Trophoblast cell (in vitro differentiated cells and primary cell): ENCODE data around the gene SMARCAL1.
A peak's percentile ranks its signal among the peaks of the same experiment; 100 is the strongest.

ENCODE experiments used
- DNase-seq, 2 donors: peaks; one replicate each; pipeline ENCODE4 v3.0.0-alpha.2; 2016
- H2AFZ ChIP-seq: 2 replicates; pipeline ENCODE4 v1.6.1; 2013; ENCODE audit warnings: low read length, moderate library complexity, mild to moderate bottlenecking; ENCODE audit not compliant: insufficient read depth, poor library complexity
- H2AK5ac ChIP-seq: 2 replicates; pipeline ENCODE4 v1.6.1; 2013; ENCODE audit warnings: mild to moderate bottlenecking, low read length
- H2BK120ac ChIP-seq: 2 replicates; pipeline ENCODE4 v1.6.1; 2013; ENCODE audit warnings: low read length, mild to moderate bottlenecking, moderate library complexity; ENCODE audit not compliant: insufficient read depth, poor library complexity
- H2BK12ac ChIP-seq: 2 replicates; pipeline ENCODE4 v1.6.1; 2013; ENCODE audit warnings: mild to moderate bottlenecking, low read length, moderate library complexity
- H2BK5ac ChIP-seq: 2 replicates; pipeline ENCODE4 v1.6.1; 2013; ENCODE audit warnings: low read length, low read depth, moderate library complexity, mild to moderate bottlenecking; ENCODE audit not compliant: poor library complexity
- H3K14ac ChIP-seq: 2 replicates; pipeline ENCODE4 v1.6.1; 2013; ENCODE audit warnings: mild to moderate bottlenecking, low read length
- H3K18ac ChIP-seq: 2 replicates; pipeline ENCODE4 v1.6.1; 2013; ENCODE audit warnings: mild to moderate bottlenecking, low read length
- H3K23ac ChIP-seq: 2 replicates; pipeline ENCODE4 v1.6.1; 2013; ENCODE audit warnings: low read length
- H3K27ac ChIP-seq: 2 replicates; pipeline ENCODE4 v1.5.1; 2013; ENCODE audit warnings: low read depth, mild to moderate bottlenecking, inconsistent platforms, low read length, moderate library complexity
- H3K27me3 ChIP-seq: 2 replicates; pipeline ENCODE4 v1.6.1; 2013; ENCODE audit warnings: inconsistent platforms, mild to moderate bottlenecking, low read length, moderate library complexity; ENCODE audit not compliant: insufficient read depth
- H3K36me3 ChIP-seq, 2 experiments: 1 replicate in 1 of 2; 2 replicates in 1 of 2; pipeline ENCODE4 v1.6.1; 2013; ENCODE audit warnings: low read length in 2 of 2, mild to moderate bottlenecking in 2 of 2, moderate library complexity in 1 of 2; ENCODE audit not compliant: insufficient read depth in 2 of 2, control insufficient read depth in 1 of 2
- H3K4ac ChIP-seq: 2 replicates; pipeline ENCODE4 v1.6.1; 2013; ENCODE audit warnings: low read depth, mild to moderate bottlenecking, low read length, moderate library complexity
- H3K4me1 ChIP-seq, 2 experiments: 1 replicate in 1 of 2; 2 replicates in 1 of 2; pipeline ENCODE4 v1.6.1; 2013; ENCODE audit warnings: low read length in 2 of 2, mild to moderate bottlenecking in 2 of 2, moderate library complexity in 1 of 2; ENCODE audit not compliant: insufficient read depth in 2 of 2, control insufficient read depth in 1 of 2
- H3K4me2 ChIP-seq: 2 replicates; pipeline ENCODE4 v1.6.1; 2013; ENCODE audit warnings: inconsistent platforms, mild to moderate bottlenecking, low read length, moderate library complexity
- H3K4me3 ChIP-seq: 2 replicates; pipeline ENCODE4 v1.5.1; 2013; ENCODE audit warnings: mild to moderate bottlenecking, low read depth, low read length, inconsistent platforms
- H3K79me1 ChIP-seq: one replicate; pipeline ENCODE4 v1.6.1; 2013; ENCODE audit warnings: low read length
- H3K79me2 ChIP-seq: 2 replicates; pipeline ENCODE4 v1.6.1; 2013; ENCODE audit warnings: low read length, mild to moderate bottlenecking; ENCODE audit not compliant: control insufficient read depth, insufficient read depth, poor library complexity
- H3K9ac ChIP-seq: 2 replicates; pipeline ENCODE4 v1.6.1; 2013; ENCODE audit warnings: mild to moderate bottlenecking, low read length
- H3K9me3 ChIP-seq: 2 replicates; pipeline ENCODE4 v1.6.1; 2013; ENCODE audit warnings: low read depth, mild to moderate bottlenecking, control low read depth, inconsistent platforms, low read length; ENCODE audit not compliant: insufficient read depth
- H4K12ac ChIP-seq: 2 replicates; pipeline ENCODE4 v1.6.1; 2013; ENCODE audit warnings: low read depth, mild to moderate bottlenecking, low read length, moderate library complexity
- H4K8ac ChIP-seq: 2 replicates; pipeline ENCODE4 v1.6.1; 2013; ENCODE audit warnings: low read depth, mild to moderate bottlenecking, low read length, moderate library complexity
- H4K91ac ChIP-seq: one replicate; pipeline ENCODE4 v1.6.1; 2013; ENCODE audit warnings: low read depth, mild to moderate bottlenecking, low read length, moderate library complexity
- WGBS: extraction: QIAGEN DNeasy Blood & Tissue Kit; methylation state at CpG from one replicate; pipeline ENCODE4 v1.1.7; 2013; ENCODE audit warnings: missing lambda C conversion rate; ENCODE audit not compliant: insufficient read length, insufficient coverage; ENCODE audit errors: extremely low coverage; 5-methylcytosine and 5-hydroxymethylcytosine counted together

The SMARCAL1 gene

DNA sequence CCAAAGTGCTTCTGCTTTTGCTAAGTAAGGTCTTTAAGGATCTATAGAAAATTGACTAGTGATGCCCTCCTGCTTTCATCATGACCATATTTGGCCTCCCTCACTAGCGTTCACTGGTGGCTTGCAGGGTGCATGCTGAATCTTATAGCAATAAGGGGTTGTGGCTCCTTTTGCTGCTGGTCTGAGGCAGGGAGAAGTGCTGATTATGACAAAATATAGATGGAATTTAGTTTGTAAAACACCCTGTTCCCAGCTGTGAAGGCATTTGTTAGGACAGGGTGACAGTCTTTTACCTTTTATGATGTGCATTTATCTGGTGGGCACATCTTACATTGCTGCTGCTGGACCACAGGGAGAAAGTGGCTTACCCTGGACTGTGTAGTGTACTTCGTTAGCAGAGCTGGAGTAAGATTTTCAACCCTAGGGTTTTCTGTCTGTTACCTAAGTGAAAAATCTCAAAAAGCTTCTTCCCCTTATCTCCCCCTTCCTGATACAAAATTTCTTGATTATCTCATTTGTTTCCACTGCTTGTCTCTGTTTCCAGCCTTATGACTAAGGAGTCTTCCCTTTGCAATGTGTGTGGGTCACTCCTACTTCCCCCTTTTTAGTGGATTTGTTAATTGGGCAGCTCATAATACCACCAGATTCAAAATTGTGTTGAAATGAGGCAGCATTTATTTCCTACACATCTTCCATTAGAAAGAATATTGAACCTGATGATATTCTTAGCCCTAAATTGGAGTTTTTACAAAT lies 65.2 kb downstream of the SMARCAL1 start:
- Histone ChIP-seq H3K23ac (no peak overlapping the region), H2AFZ (no peak overlapping the region), H2AK5ac (no peak overlapping the region), H3K27me3 (no peaks in the 10 kb centered on the region), H3K4me3 (no peak overlapping the region), H4K8ac (no peak overlapping the region), H4K91ac (no peak overlapping the region), H3K9ac (no peak overlapping the region), H4K12ac (no peak overlapping the region), H2BK12ac (no peak overlapping the region), H3K9me3 (peaks cover 1% of the 10 kb centered on the region), H3K4me1 (peaks cover 3 to 5% of the 10 kb centered on the region in 2 experiments), H3K79me1 (peaks cover 3% of the 10 kb centered on the region), H2BK120ac (no peak overlapping the region), H3K4ac (no peak overlapping the region), H3K36me3 (peaks cover 20 to 33% of the 10 kb centered on the region in 2 experiments), H3K14ac (no peak overlapping the region), H3K18ac (no peak overlapping the region), H3K79me2 (no peaks in the 10 kb centered on the region), H3K27ac (no peak overlapping the region), H3K4me2 (no peak overlapping the region), H2BK5ac (no peak overlapping the region)
- WGBS, result no CpG with 5 or more reads among the region's 2 CpGs
- DNase-seq, result no peak

DNA sequence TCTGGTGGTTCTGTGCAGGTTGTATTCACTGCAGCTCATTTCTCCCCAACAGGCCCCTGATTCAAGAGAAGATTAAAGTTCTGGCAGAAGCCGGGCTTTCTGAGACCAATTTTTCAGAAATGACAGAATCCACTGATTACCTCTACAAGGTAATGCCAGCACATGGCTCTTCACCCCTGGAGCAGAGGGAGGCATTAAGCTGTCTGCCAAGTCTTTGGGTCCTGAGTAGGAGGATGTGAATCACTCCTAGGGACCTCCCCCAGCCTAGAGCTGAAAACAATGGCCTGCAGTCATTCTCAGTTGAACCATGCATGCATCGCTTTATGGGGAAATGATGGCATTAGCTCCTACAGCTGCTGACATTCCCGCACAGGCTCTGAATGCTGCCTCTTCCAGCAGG lies 65.9 kb downstream of the SMARCAL1 start:
- Histone ChIP-seq H3K4me2 (no peak overlapping the region), H3K4ac (no peak overlapping the region), H4K91ac (no peak overlapping the region), H3K9ac (no peak overlapping the region), H3K27ac (no peak overlapping the region), H3K36me3 (peaks cover 22 to 36% of the 10 kb centered on the region in 2 experiments), H3K23ac (no peak overlapping the region), H2AFZ (no peak overlapping the region), H3K9me3 (peaks cover 1% of the 10 kb centered on the region), H3K4me1 (peaks cover 3 to 5% of the 10 kb centered on the region in 2 experiments), H3K18ac (no peak overlapping the region), H3K4me3 (no peak overlapping the region), H3K79me2 (no peaks in the 10 kb centered on the region), H2BK12ac (no peak overlapping the region), H4K8ac (no peak overlapping the region), H3K27me3 (no peaks in the 10 kb centered on the region), H4K12ac (no peak overlapping the region), H3K14ac (no peak overlapping the region), H2BK120ac (no peak overlapping the region), H2BK5ac (no peak overlapping the region), H2AK5ac (no peak overlapping the region), H3K79me1 (peaks cover 3% of the 10 kb centered on the region)
- DNase-seq, result no peak
- WGBS, result no CpG with 5 or more reads among the region's 3 CpGs

DNA sequence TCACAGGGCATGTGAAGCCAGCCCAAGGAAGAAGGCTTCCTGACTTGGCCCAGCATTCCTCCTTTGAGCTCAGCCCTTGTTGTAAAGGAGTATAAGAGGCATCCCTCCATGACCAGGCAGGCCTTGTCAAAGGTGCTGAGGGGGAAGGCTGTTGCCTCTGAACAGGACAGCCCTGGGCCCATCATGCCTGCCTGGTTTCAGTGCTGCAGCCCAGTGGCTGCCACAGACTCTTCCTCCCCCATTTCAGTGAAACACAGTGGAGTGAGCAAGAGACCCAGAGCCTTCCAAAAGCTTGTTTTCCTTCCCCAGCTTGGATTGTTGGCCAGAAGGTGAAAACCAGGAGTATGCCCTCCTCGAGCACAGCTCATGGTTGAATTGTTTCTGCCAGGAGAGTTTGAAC lies 66.5 kb downstream of the SMARCAL1 start:
- Histone ChIP-seq H3K14ac (peak overlapping the region; percentile 35), H3K27ac (peak overlapping the region; percentile 18), H3K18ac (peak overlapping the region; percentile 21), H3K4me2 (no peak overlapping the region), H4K12ac (no peak overlapping the region), H4K8ac (peak overlapping the region; percentile 1), H3K36me3 (peaks cover 22 to 36% of the 10 kb centered on the region in 2 experiments), H2AK5ac (no peak overlapping the region), H3K4ac (no peak overlapping the region), H3K79me2 (no peaks in the 10 kb centered on the region), H3K23ac (no peak overlapping the region), H3K9ac (no peak overlapping the region), H2BK12ac (no peak overlapping the region), H3K27me3 (no peaks in the 10 kb centered on the region), H3K4me3 (no peak overlapping the region), H3K4me1 (peaks cover 3 to 5% of the 10 kb centered on the region in 2 experiments), H4K91ac (peak overlapping the region; percentile 4), H2BK120ac (no peak overlapping the region), H3K9me3 (peaks cover 1% of the 10 kb centered on the region), H3K79me1 (peaks cover 3% of the 10 kb centered on the region), H2AFZ (no peak overlapping the region), H2BK5ac (no peak overlapping the region)
- DNase-seq, result no peak
- no CpG with 5 or more reads among the region's 1 CpG for WGBS

DNA sequence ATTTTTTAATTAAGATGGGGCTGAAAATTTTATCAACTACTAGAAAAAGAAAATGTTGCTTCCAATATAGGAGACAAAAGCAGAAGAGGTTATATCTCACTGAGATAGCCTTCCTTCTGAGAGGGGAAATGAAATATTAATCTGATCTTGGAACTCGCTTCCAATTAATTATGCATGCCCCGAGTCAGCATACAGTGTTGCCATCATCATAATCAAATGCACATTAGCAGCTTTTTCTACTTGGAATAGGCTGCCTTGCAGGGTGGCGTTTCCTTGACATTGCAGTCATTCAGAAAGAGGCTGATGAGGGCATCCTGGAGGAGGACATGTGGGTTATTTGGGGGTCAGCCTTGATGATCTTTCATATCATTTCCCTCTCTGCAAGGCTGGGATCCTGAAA lies 67.9 kb downstream of the SMARCAL1 start:
- no peak overlapping the region for H3K23ac ChIP-seq
- H3K14ac ChIP-seq, result no peak overlapping the region
- H3K79me2 ChIP-seq, result no peaks in the 10 kb centered on the region
- no peak overlapping the region for H2BK5ac ChIP-seq
- H3K36me3 ChIP-seq, result peaks cover 20 to 33% of the 10 kb centered on the region in 2 experiments
- no CpG with 5 or more reads among the region's 3 CpGs for WGBS
- H3K4me2 ChIP-seq, result no peak overlapping the region
- H2BK120ac ChIP-seq, result no peak overlapping the region
- H4K8ac ChIP-seq, result no peak overlapping the region
- H4K91ac ChIP-seq, result no peak overlapping the region
- H3K4ac ChIP-seq, result no peak overlapping the region
- H3K27me3 ChIP-seq, result no peaks in the 10 kb centered on the region
- H3K4me1 ChIP-seq, result peaks cover 3 to 5% of the 10 kb centered on the region in 2 experiments
- no peak overlapping the region for H4K12ac ChIP-seq
- no peak overlapping the region for H3K27ac ChIP-seq
- H2AK5ac ChIP-seq, result no peak overlapping the region
- H3K9me3 ChIP-seq, result peaks cover 1% of the 10 kb centered on the region
- no peak overlapping the region for H3K9ac ChIP-seq
- no peak for DNase-seq
- H2BK12ac ChIP-seq, result no peak overlapping the region
- H3K4me3 ChIP-seq, result no peak overlapping the region
- H2AFZ ChIP-seq, result no peak overlapping the region
- H3K79me1 ChIP-seq, result peaks cover 3% of the 10 kb centered on the region
- no peak overlapping the region for H3K18ac ChIP-seq
